H9 (cell line): ENCODE measurements around the gene TBC1D22A. TPM values are rescaled to one million over a fixed set of nuclear protein-coding genes. Genes with fewer than 3 reads are reported as not detected.

Experiments
- DNase-seq: peaks from one replicate; pipeline ENCODE4 v3.0.0-alpha.2; 2017
- H2AFZ ChIP-seq: one replicate; pipeline ENCODE4 v1.6.1; 2013; ENCODE audit warnings: mild to moderate bottlenecking, low read length, control low read depth, moderate library complexity
- H2AK5ac ChIP-seq: 2 replicates; pipeline ENCODE4 v1.6.1; 2013; ENCODE audit warnings: low read length, control low read depth, mixed read lengths; ENCODE audit not compliant: insufficient read length
- H2BK120ac ChIP-seq: one replicate; pipeline ENCODE4 v1.6.1; 2013; ENCODE audit warnings: low read depth, mild to moderate bottlenecking, low read length, control low read depth, inconsistent platforms; ENCODE audit not compliant: poor library complexity, severe bottlenecking
- H2BK12ac ChIP-seq: 2 replicates; pipeline ENCODE4 v1.6.1; 2013; ENCODE audit warnings: low read length, control low read depth, mixed read lengths, low read depth; ENCODE audit not compliant: insufficient read length
- H2BK15ac ChIP-seq: 2 replicates; pipeline ENCODE4 v1.6.1; 2013; ENCODE audit warnings: low read depth, low read length, control low read depth
- H2BK20ac ChIP-seq: one replicate; pipeline ENCODE4 v1.6.1; 2013; ENCODE audit warnings: low read depth, mild to moderate bottlenecking, low read length, control low read depth, inconsistent platforms; ENCODE audit not compliant: poor library complexity, severe bottlenecking
- H2BK5ac ChIP-seq: 2 replicates; pipeline ENCODE4 v1.6.1; 2013; ENCODE audit warnings: low read length, control low read depth, mixed read lengths; ENCODE audit not compliant: insufficient read length
- H3K14ac ChIP-seq: 2 replicates; pipeline ENCODE4 v1.6.1; 2013; ENCODE audit warnings: low read length, control low read depth; ENCODE audit not compliant: insufficient read depth
- H3K18ac ChIP-seq: 2 replicates; pipeline ENCODE4 v1.6.1; 2013; ENCODE audit warnings: low read depth, mild to moderate bottlenecking, mixed read lengths, low read length, control low read depth; ENCODE audit not compliant: insufficient read length
- H3K23ac ChIP-seq: 2 replicates; pipeline ENCODE4 v1.6.1; 2013; ENCODE audit warnings: low read length, control low read depth, mixed read lengths, low read depth; ENCODE audit not compliant: insufficient read length
- H3K23me2 ChIP-seq: 2 replicates; pipeline ENCODE4 v1.6.1; 2013; ENCODE audit warnings: low read depth, mild to moderate bottlenecking, mixed read lengths, low read length, control low read depth; ENCODE audit not compliant: insufficient read length, poor library complexity, severe bottlenecking
- H3K27ac ChIP-seq: 2 replicates; pipeline ENCODE4 v1.5.1; 2013; ENCODE audit warnings: low read length, control low read depth, mixed read lengths, low read depth; ENCODE audit not compliant: insufficient read length
- H3K27me3 ChIP-seq: 2 replicates; pipeline ENCODE4 v1.6.1; 2013; ENCODE audit warnings: low read length, control low read depth, inconsistent platforms; ENCODE audit not compliant: insufficient read depth
- H3K4ac ChIP-seq: 2 replicates; pipeline ENCODE4 v1.6.1; 2013; ENCODE audit warnings: low read depth, mild to moderate bottlenecking, control low read depth, inconsistent platforms, low read length, moderate library complexity
- H3K4me1 ChIP-seq: 2 replicates; pipeline ENCODE4 v1.6.1; 2013; ENCODE audit warnings: low read length, control low read depth, inconsistent platforms; ENCODE audit not compliant: insufficient read depth
- H3K4me2 ChIP-seq: 2 replicates; pipeline ENCODE4 v1.6.1; 2013; ENCODE audit warnings: low read length, control low read depth, mixed read lengths; ENCODE audit not compliant: insufficient read length, insufficient read depth
- H3K56ac ChIP-seq: 2 replicates; pipeline ENCODE4 v1.6.1; 2013; ENCODE audit warnings: low read depth, mild to moderate bottlenecking, mixed read lengths, low read length, control low read depth; ENCODE audit not compliant: insufficient read length
- H3K79me1 ChIP-seq: 2 replicates; pipeline ENCODE4 v1.6.1; 2013; ENCODE audit warnings: low read depth, mild to moderate bottlenecking, moderate library complexity, low read length, control low read depth, inconsistent platforms; ENCODE audit not compliant: insufficient read depth, poor library complexity, severe bottlenecking
- H3K79me2 ChIP-seq: 2 replicates; pipeline ENCODE4 v1.6.1; 2013; ENCODE audit warnings: low read length, control low read depth, inconsistent platforms; ENCODE audit not compliant: insufficient read depth
- H3K9ac ChIP-seq: 2 replicates; pipeline ENCODE4 v1.6.1; 2013; ENCODE audit warnings: low read length, control low read depth, mixed read lengths; ENCODE audit not compliant: insufficient read length; ENCODE audit errors: extremely low read depth
- H3K9me3 ChIP-seq: one replicate; pipeline ENCODE4 v1.6.1; 2013; ENCODE audit warnings: low read depth, low read length, inconsistent platforms; ENCODE audit not compliant: control insufficient read depth
- H3T11ph ChIP-seq: one replicate; pipeline ENCODE4 v1.6.1; 2013; ENCODE audit warnings: mild to moderate bottlenecking, low read length, control low read depth, inconsistent platforms
- H4K20me1 ChIP-seq: one replicate; pipeline ENCODE4 v1.6.1; 2013; ENCODE audit not compliant: control insufficient read depth, insufficient read length, insufficient read depth
- H4K5ac ChIP-seq: 2 replicates; pipeline ENCODE4 v1.6.1; 2013; ENCODE audit warnings: low read depth, mild to moderate bottlenecking, mixed read lengths, low read length, control low read depth; ENCODE audit not compliant: insufficient read length
- H4K8ac ChIP-seq: replicated peaks from 2 replicates; pipeline ENCODE4 v1.6.1; 2013; ENCODE audit warnings: low read length, control low read depth, mixed read lengths, low read depth; ENCODE audit not compliant: insufficient read length
- H4K91ac ChIP-seq: 2 replicates; pipeline ENCODE4 v1.6.1; 2013; ENCODE audit warnings: low read depth, mild to moderate bottlenecking, moderate library complexity, mixed read lengths, low read length, control low read depth; ENCODE audit not compliant: insufficient read length
- H3K27ac Mint-ChIP-seq, 3 experiments: 2 replicates in 2 of 3; 3 replicates in 1 of 3; pipeline ENCODE4 v1.8.0; 2020 to 2021; ENCODE audit warnings: mixed read lengths in 3 of 3, mild to moderate bottlenecking in 1 of 3, moderate library complexity in 1 of 3
- H3K27me3 Mint-ChIP-seq: 2 replicates; pipeline ENCODE4 v1.8.0; 2021; ENCODE audit warnings: low read depth, mild to moderate bottlenecking, moderate library complexity, mixed read lengths
- H3K36me3 Mint-ChIP-seq, 3 experiments: 2 replicates in 2 of 3; 3 replicates in 1 of 3; pipeline ENCODE4 v1.8.0; 2020 to 2021; ENCODE audit warnings: low read depth in 3 of 3, mixed read lengths in 3 of 3; ENCODE audit not compliant: insufficient read depth in 1 of 3
- H3K4me1 Mint-ChIP-seq, 2 experiments: 2 replicates each; pipeline ENCODE4 v1.8.0; 2020; ENCODE audit warnings: mixed read lengths in 2 of 2
- H3K4me3 Mint-ChIP-seq, 2 experiments: 2 replicates in 1 of 2; 3 replicates in 1 of 2; pipeline ENCODE4 v1.8.0; 2020 to 2021; ENCODE audit warnings: mild to moderate bottlenecking in 2 of 2, mixed read lengths in 2 of 2, moderate library complexity in 1 of 2
- H3K9me3 Mint-ChIP-seq, 2 experiments: 2 replicates in 1 of 2; 3 replicates in 1 of 2; pipeline ENCODE4 v1.8.0; 2020; ENCODE audit warnings: mild to moderate bottlenecking in 2 of 2, mixed read lengths in 2 of 2, moderate library complexity in 1 of 2
- WGBS: extraction: QIAGEN DNeasy Blood & Tissue Kit; methylation state at CpG from one replicate; pipeline ENCODE4 v1.1.7; 2013; ENCODE audit warnings: missing lambda C conversion rate, low lambda C conversion rate, mixed read lengths; ENCODE audit not compliant: insufficient read length; ENCODE audit errors: extremely low coverage; 5-methylcytosine and 5-hydroxymethylcytosine counted together
- total RNA-seq: library from RNA; stranded (reverse); gene quantifications from 2 replicates; pipeline ENCODE4 v1.2.1, GENCODE V29; 2021
- TF ChIP-seq, protein P1 (sequence below): fragments of 200-600 bp; sonication (generic); conservative IDR thresholded peaks from 3 replicates; pipeline ENCODE4 v1.8.0; 2021; ENCODE audit warnings: antibody characterized with exemption, mild to moderate bottlenecking

TBC1D22A gene
- total RNA-seq, 1 experiment from 2014 or later: 20.8 TPM

DNA sequence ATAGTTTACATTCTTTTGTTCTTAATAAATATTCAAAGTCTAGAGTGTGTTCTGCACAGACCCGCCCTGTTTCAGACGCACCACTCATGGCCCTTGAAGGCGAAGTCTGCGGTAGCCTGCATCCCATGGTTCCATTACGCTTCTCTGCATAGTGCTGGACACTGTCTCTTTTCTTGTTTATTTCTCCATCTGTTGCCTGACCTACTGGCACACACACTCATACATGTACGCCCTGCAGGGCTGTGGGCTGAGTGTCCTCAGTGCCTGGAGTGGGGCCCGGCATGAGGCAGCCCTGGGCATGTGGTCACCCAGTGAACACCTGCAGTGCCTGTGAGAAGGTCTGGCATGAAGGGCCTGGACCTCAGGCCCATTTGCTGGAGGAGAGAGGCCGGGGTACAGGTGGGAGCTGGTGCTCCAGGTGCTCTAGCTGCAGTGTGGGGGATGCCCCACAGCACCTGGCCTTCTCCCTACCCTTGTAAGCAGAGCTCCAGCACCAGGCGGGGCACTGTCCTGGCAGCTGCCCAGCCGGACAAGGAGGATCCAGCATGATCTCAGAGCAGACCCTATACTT lies 404.1 kb downstream of the TBC1D22A start:
- Histone ChIP-seq H3K4me2 (no peak overlapping the region), H3K27ac (no peak overlapping the region)
- H3K4me3 Mint-ChIP-seq: no peak overlapping the region

More for the DNA sequence above, 404.1 kb downstream of the TBC1D22A start:
- Histone ChIP-seq H3K27me3 (no peaks in the 10 kb centered on the region), H3K9me3 (peaks cover 9% of the 10 kb centered on the region), H4K91ac (no peak overlapping the region), H3T11ph (no peak overlapping the region), H3K4ac (no peak overlapping the region), H4K20me1 (peaks cover 3% of the 10 kb centered on the region), H3K23me2 (peaks cover 3% of the 10 kb centered on the region), H3K9ac (no peak overlapping the region), H2BK20ac (no peak overlapping the region), H2AK5ac (no peak overlapping the region), H2BK120ac (no peak overlapping the region), H4K5ac (no peak overlapping the region), H3K56ac (no peak overlapping the region), H3K23ac (no peak overlapping the region), H4K8ac (no peak overlapping the region), H3K79me1 (no peaks in the 10 kb centered on the region), H2BK5ac (no peak overlapping the region), H2AFZ (no peak overlapping the region), H3K4me1 (no peaks in the 10 kb centered on the region), H2BK12ac (no peak overlapping the region), H3K79me2 (no peaks in the 10 kb centered on the region), H3K14ac (no peak overlapping the region), H2BK15ac (no peak overlapping the region), H3K18ac (no peak overlapping the region)
- Mint-ChIP-seq H3K27me3 (peaks cover 2% of the 10 kb centered on the region), H3K9me3 (peaks cover 6 to 10% of the 10 kb centered on the region in 2 experiments), H3K36me3 (peaks cover 9 to 12% (median 12%) of the 10 kb centered on the region in 3 experiments; a peak in 6 of 7 replicates), H3K27ac (no peak overlapping the region; a peak in 1 of 7 replicates), H3K4me1 (0 out of 4 replicates have a peak, but pooled peaks cover 0 to 3% of the 10 kb centered on the region in 2 experiments)
- WGBS: no CpG with 5 or more reads among the region's 10 CpGs
- peak; percentile 10 for DNase-seq
- TF ChIP-seq, protein P1, sequence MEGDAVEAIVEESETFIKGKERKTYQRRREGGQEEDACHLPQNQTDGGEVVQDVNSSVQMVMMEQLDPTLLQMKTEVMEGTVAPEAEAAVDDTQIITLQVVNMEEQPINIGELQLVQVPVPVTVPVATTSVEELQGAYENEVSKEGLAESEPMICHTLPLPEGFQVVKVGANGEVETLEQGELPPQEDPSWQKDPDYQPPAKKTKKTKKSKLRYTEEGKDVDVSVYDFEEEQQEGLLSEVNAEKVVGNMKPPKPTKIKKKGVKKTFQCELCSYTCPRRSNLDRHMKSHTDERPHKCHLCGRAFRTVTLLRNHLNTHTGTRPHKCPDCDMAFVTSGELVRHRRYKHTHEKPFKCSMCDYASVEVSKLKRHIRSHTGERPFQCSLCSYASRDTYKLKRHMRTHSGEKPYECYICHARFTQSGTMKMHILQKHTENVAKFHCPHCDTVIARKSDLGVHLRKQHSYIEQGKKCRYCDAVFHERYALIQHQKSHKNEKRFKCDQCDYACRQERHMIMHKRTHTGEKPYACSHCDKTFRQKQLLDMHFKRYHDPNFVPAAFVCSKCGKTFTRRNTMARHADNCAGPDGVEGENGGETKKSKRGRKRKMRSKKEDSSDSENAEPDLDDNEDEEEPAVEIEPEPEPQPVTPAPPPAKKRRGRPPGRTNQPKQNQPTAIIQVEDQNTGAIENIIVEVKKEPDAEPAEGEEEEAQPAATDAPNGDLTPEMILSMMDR: no peak
